Osteocyte (in vitro differentiated cells): Measurements from ENCODE around the gene ZNF536. TPM values are rescaled to one million over a fixed set of nuclear protein-coding genes. Genes with fewer than 3 reads are reported as not detected.

Source experiments
- DNase-seq: peaks from one replicate; pipeline ENCODE4 v3.0.0; 2021; ENCODE audit warnings: mixed read lengths; ENCODE audit not compliant: unreplicated experiment; ENCODE audit errors: extremely low spot score
- H3K27ac Mint-ChIP-seq: one replicate; pipeline ENCODE4 v1.8.0; 2021; ENCODE audit warnings: mild to moderate bottlenecking, mixed read lengths; ENCODE audit not compliant: unreplicated experiment
- H3K27me3 Mint-ChIP-seq: one replicate; pipeline ENCODE4 v1.8.0; 2021; ENCODE audit warnings: mixed read lengths; ENCODE audit not compliant: unreplicated experiment
- H3K36me3 Mint-ChIP-seq: one replicate; pipeline ENCODE4 v1.8.0; 2021; ENCODE audit warnings: mixed read lengths; ENCODE audit not compliant: unreplicated experiment
- H3K4me1 Mint-ChIP-seq: one replicate; pipeline ENCODE4 v1.8.0; 2021; ENCODE audit warnings: mixed read lengths; ENCODE audit not compliant: unreplicated experiment
- H3K4me3 Mint-ChIP-seq: one replicate; pipeline ENCODE4 v1.8.0; 2021; ENCODE audit warnings: mild to moderate bottlenecking, moderate library complexity, mixed read lengths; ENCODE audit not compliant: unreplicated experiment
- H3K9me3 Mint-ChIP-seq: one replicate; pipeline ENCODE4 v1.8.0; 2021; ENCODE audit warnings: mixed read lengths; ENCODE audit not compliant: unreplicated experiment
- CTCF ChIP-seq: fragments of 200-600 bp; sonication (generic); IDR thresholded peaks from 2 replicates; pipeline ENCODE4 v1.5.0; 2021; ENCODE audit warnings: antibody characterized with exemption, mild to moderate bottlenecking, moderate library complexity
- total RNA-seq: library from RNA; stranded (reverse); gene quantifications from 2 replicates; pipeline ENCODE4 v1.2.1, GENCODE V29; 2021

Gene ZNF536
- total RNA-seq, 1 donor from 2014 or later, result not detected

DNA sequence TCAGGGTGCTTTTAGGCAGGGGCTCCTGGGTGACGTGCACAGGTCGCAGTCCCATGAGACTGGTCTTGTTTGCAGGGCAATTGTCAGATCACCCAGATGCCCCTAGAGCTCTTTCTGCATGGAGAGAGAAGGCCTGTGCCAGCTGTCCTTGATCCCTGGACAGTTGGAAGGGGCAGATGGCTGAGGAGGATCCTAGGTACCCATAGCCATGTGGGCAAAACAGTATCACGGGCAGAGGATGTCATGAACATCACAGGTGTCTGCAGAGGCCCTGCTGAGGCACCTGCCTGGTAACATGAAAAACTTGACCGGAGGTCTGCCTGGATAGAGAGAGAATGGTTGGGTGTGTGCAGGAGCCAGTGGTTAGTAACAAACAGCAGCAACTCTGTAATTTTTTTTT is 99.3 kb downstream of the ZNF536 start:
- no peaks in the 10 kb centered on the region for H3K27me3 Mint-ChIP-seq
- no peak overlapping the region for H3K27ac Mint-ChIP-seq

GRCh38 chr19:30473334-30473867 is 101.2 kb downstream of the ZNF536 start:
- Mint-ChIP-seq H3K4me1 (no peaks in the 10 kb centered on the region), H3K27me3 (no peaks in the 10 kb centered on the region), H3K36me3 (no peaks in the 10 kb centered on the region), H3K4me3 (no peak overlapping the region), H3K27ac (no peak overlapping the region), H3K9me3 (peaks cover 27% of the 10 kb centered on the region)
- DNase-seq, result no peak
- no peak for TF ChIP-seq CTCF

More for the DNA sequence above, 99.3 kb downstream of the ZNF536 start:
- no peaks in the 10 kb centered on the region for H3K4me1 Mint-ChIP-seq
- H3K36me3 Mint-ChIP-seq, result no peaks in the 10 kb centered on the region
- DNase-seq, result no peak
- no peak overlapping the region for H3K4me3 Mint-ChIP-seq
- peaks cover 33% of the 10 kb centered on the region for H3K9me3 Mint-ChIP-seq
- TF ChIP-seq CTCF, result no peak

DNA sequence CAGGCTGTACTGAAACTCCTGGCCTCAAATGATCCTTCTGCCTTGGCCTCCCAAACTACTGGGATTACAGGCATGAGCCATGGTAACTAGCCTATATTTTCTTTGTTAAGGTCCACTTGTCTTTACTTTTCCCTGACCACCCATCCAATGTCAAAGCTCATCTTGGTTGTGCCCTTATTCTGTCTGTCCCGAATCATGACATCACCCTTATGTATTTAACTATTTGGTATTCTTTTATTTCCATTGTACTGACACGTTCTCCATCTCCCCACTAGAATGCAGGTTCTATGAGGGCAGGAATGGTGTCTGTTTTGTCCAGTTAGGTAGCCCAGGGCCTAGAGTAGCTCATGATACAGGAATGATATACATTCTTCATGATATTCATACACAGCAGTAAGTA is 104.8 kb downstream of the ZNF536 start:
- H3K27ac Mint-ChIP-seq, result no peak overlapping the region
- no peak for DNase-seq
- H3K4me3 Mint-ChIP-seq, result no peak overlapping the region
- no peak for TF ChIP-seq CTCF
- H3K36me3 Mint-ChIP-seq, result no peaks in the 10 kb centered on the region
- no peaks in the 10 kb centered on the region for H3K27me3 Mint-ChIP-seq
- no peaks in the 10 kb centered on the region for H3K4me1 Mint-ChIP-seq
- H3K9me3 Mint-ChIP-seq, result peaks cover 52% of the 10 kb centered on the region

- Mint-ChIP-seq H3K27me3 (no peaks in the 10 kb centered on the region), H3K27ac (no peak overlapping the region), H3K9me3 (peaks cover 54% of the 10 kb centered on the region), H3K4me3 (no peak overlapping the region), H3K36me3 (no peaks in the 10 kb centered on the region), H3K4me1 (no peaks in the 10 kb centered on the region)
- DNase-seq, result no peak
- TF ChIP-seq CTCF, result no peak
Observed at GRCh38 chr19:30479231-30479630, 107.0 kb downstream of the ZNF536 start.

DNA sequence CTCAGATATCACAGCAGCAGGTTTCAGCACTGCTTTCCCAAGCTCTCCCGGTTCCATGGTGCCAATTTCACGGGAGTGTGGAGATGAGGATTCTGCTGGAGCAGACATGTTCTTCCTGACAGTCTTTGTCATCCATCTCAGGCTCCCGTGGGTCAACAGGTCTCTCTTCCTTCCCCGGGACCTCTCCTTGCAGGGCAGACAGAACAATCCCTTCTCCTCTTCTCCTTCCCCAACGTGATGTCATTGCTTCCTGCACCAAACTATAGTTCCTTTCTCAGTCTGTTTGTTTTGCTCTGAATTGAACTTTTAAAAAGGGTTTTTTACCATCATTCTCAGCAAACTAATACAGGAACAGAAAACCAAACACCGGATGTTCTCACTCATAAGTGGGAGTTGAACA is 107.9 kb downstream of the ZNF536 start:
- Mint-ChIP-seq H3K36me3 (no peaks in the 10 kb centered on the region), H3K4me3 (no peak overlapping the region), H3K27ac (no peak overlapping the region), H3K9me3 (peaks cover 51% of the 10 kb centered on the region), H3K4me1 (no peaks in the 10 kb centered on the region), H3K27me3 (no peaks in the 10 kb centered on the region)
- DNase-seq, result no peak
- no peak for TF ChIP-seq CTCF
